Measurements from ENCODE around the gene ZNF212.

DNA sequence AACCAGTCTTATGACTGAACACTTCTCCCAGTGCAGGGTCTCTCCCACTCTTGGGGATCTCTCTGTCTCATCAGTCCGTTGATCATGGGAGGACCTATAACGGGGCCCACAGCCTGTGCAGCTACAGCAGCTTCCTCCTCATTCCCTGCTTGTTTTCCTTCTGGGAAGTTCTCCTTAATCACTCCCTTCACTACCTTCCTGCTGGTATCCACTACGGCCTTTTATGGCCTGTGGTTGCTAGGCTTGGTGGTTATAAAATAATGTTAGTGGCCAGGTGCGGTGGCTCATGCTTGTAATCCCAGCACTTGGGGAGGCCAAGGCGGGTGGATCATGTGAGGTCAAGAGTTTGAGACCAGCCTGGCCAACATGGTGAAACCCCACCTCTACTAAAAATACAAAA, 47.6 kb upstream of the ZNF212 start:
- TF ChIP-seq, protein P1, sequence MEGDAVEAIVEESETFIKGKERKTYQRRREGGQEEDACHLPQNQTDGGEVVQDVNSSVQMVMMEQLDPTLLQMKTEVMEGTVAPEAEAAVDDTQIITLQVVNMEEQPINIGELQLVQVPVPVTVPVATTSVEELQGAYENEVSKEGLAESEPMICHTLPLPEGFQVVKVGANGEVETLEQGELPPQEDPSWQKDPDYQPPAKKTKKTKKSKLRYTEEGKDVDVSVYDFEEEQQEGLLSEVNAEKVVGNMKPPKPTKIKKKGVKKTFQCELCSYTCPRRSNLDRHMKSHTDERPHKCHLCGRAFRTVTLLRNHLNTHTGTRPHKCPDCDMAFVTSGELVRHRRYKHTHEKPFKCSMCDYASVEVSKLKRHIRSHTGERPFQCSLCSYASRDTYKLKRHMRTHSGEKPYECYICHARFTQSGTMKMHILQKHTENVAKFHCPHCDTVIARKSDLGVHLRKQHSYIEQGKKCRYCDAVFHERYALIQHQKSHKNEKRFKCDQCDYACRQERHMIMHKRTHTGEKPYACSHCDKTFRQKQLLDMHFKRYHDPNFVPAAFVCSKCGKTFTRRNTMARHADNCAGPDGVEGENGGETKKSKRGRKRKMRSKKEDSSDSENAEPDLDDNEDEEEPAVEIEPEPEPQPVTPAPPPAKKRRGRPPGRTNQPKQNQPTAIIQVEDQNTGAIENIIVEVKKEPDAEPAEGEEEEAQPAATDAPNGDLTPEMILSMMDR (IDR thresholded peaks at IDR 0.05 in 8 of 11, conservative IDR thresholded peaks at IDR 0.05 in 3 of 11) = no peak
- TF ChIP-seq POLR2A (IDR thresholded peaks at IDR 0.05) = no peak
